K562 (cell line): ENCODE results near the gene SOX18. TPM values are rescaled to one million over a fixed set of nuclear protein-coding genes. Genes with fewer than 3 reads are reported as not detected.

ENCODE experiments used
- ATAC-seq: fragments of 200-7000 bp; cut with Tn5 transposase; 3 replicates; pipeline ENCODE4 v1.9.1; 2020; ENCODE audit warnings: moderate library complexity
- BruUV-seq: library from RNA; stranded (reverse); fragments of 400-500 nt; replicated peaks from 2 replicates; lab custom pipeline; 2021; lab: Mats Ljungman, UMichigan
- CTCF ChIA-PET: fragments of 300-600 bp; formaldehyde crosslinking; extraction: SDS; loops from one replicate; lab custom pipeline; 2021; ENCODE audit warnings: low intra/inter-chr PET ratio; lab: Yijun Ruan, JAX
- POLR2A ChIA-PET: fragments of 300-600, 350-650 bp; sonication (Branson Sonifier 250); formaldehyde crosslinking; extraction: SDS; loops from one replicate; lab custom pipeline; 2021; ENCODE audit warnings: antibody characterized with exemption, inconsistent platforms; lab: Yijun Ruan, JAX
- DNase-seq, 4 experiments: peaks; one replicate each; pipeline versions ENCODE4 v3.0.0 to v3.0.0-alpha.2; 2011 to 2018; ENCODE audit warnings: low spot score in 3 of 4, mixed read lengths in 3 of 4; ENCODE audit errors: extremely low read depth in 1 of 4
- FAIRE-seq: peaks from 2 replicates; lab custom pipeline; 2011; peaks lifted over from hg19 to GRCh38; lab: Jason Lieb, UNC
- H2AFZ ChIP-seq: 2 replicates; pipeline ENCODE4 v1.6.0; 2011; ENCODE audit warnings: low read depth, low read length, control low read depth, inconsistent platforms
- H3K27ac ChIP-seq: fragments of 200-600 bp; 3 replicates; pipeline ENCODE4 v1.8.0; 2011; ENCODE audit warnings: low read depth, mild to moderate bottlenecking, control low read depth, inconsistent platforms, low read length, moderate library complexity, mixed read lengths; ENCODE audit errors: extremely low read depth
- H3K27me3 ChIP-seq, 2 experiments: fragments of 300-600 bp in 1 of 2; 2 replicates in 1 of 2; 3 replicates in 1 of 2; pipeline versions ENCODE4 v1.6.0 to v1.8.0; 2011; ENCODE audit warnings: inconsistent platforms in 2 of 2, low read length in 2 of 2, mild to moderate bottlenecking in 1 of 2, mixed read lengths in 1 of 2, moderate library complexity in 1 of 2; ENCODE audit not compliant: control insufficient read depth in 2 of 2, insufficient read depth in 2 of 2
- H3K36me3 ChIP-seq: fragments of 300-600 bp; 3 replicates; pipeline ENCODE4 v1.8.0; 2011; ENCODE audit warnings: mild to moderate bottlenecking, low read length, inconsistent platforms; ENCODE audit not compliant: control insufficient read depth, insufficient read depth
- H3K4me1 ChIP-seq, 2 experiments: fragments of 200-600 bp in 1 of 2; replicated peaks in 1 of 2; 2 replicates in 1 of 2; 3 replicates in 1 of 2; pipeline versions ENCODE4 v1.5.1 to v1.8.0; 2011; ENCODE audit warnings: inconsistent platforms in 2 of 2, low read length in 2 of 2, mild to moderate bottlenecking in 1 of 2, mixed read lengths in 1 of 2, moderate library complexity in 1 of 2; ENCODE audit not compliant: control insufficient read depth in 2 of 2, insufficient read depth in 2 of 2
- H3K4me2 ChIP-seq: 2 replicates; pipeline ENCODE4 v1.6.1; 2011; ENCODE audit warnings: low read length, control low read depth, inconsistent platforms, mixed read lengths; ENCODE audit not compliant: insufficient read depth
- H3K4me3 ChIP-seq: fragments of 200-600 bp; sonication (generic), shearing (Covaris generic); 2 replicates; pipeline ENCODE4 v1.5.1; 2016; ENCODE audit warnings: control low read depth, inconsistent platforms
- H3K79me2 ChIP-seq: fragments of 200-600 bp; 3 replicates; pipeline ENCODE4 v1.8.0; 2011; ENCODE audit warnings: low read length, inconsistent platforms; ENCODE audit not compliant: control insufficient read depth, insufficient read depth
- H3K9ac ChIP-seq, 2 experiments: 2 replicates each; pipeline versions ENCODE4 v1.6.0 to v1.6.1; 2011; ENCODE audit warnings: low read depth in 2 of 2, low read length in 2 of 2, control low read depth in 1 of 2, inconsistent platforms in 1 of 2, mild to moderate bottlenecking in 1 of 2, mixed read lengths in 1 of 2; ENCODE audit not compliant: insufficient read depth in 1 of 2
- H3K9me1 ChIP-seq: one replicate; pipeline ENCODE4 v1.6.0; 2011; ENCODE audit warnings: inconsistent platforms, mild to moderate bottlenecking, low read length, moderate library complexity; ENCODE audit not compliant: control insufficient read depth, insufficient read depth
- H3K9me3 ChIP-seq: replicated peaks from 2 replicates; pipeline ENCODE4 v1.5.1; 2011; ENCODE audit warnings: low read depth, low read length, inconsistent platforms; ENCODE audit not compliant: control insufficient read depth, insufficient read depth
- H4K20me1 ChIP-seq: replicated peaks from 2 replicates; pipeline ENCODE4 v1.6.1; 2011; ENCODE audit warnings: low read length, inconsistent platforms, mixed read lengths; ENCODE audit not compliant: control insufficient read depth, insufficient read depth
- GTF2A2 ChIP-seq: IDR thresholded peaks from 2 replicates; pipeline ENCODE4 v1.6.1; 2016; ENCODE audit warnings: mild to moderate bottlenecking, missing genetic modification characterization, missing compliant biosample characterization
- ID3 ChIP-seq, 2 experiments: fragments of 250-450 bp in 1 of 2; fragments of 450-650 bp in 1 of 2; sonication (Bioruptor Pico) in 1 of 2; IDR thresholded peaks; 2 replicates each; pipeline versions ENCODE4 v1.6.1 to v1.8.0; 2016 to 2021; ENCODE audit warnings: mild to moderate bottlenecking in 2 of 2, moderate library complexity in 2 of 2, missing compliant biosample characterization in 1 of 2, missing genetic modification characterization in 1 of 2
- SLC30A9 ChIP-seq: fragments of 250-450 bp; sonication (Bioruptor Pico); IDR thresholded peaks from 2 replicates; pipeline ENCODE4 v1.8.0; 2022; ENCODE audit warnings: mild to moderate bottlenecking, moderate library complexity
- SP2 ChIP-seq: IDR thresholded peaks from 2 replicates; pipeline ENCODE4 v1.6.1; 2011; ENCODE audit warnings: mild to moderate bottlenecking, low read depth, low read length, moderate library complexity; ENCODE audit not compliant: poor library complexity, severe bottlenecking; ENCODE audit errors: extremely low read depth
- STAT6 ChIP-seq: sonication (generic); formaldehyde crosslinking; IDR thresholded peaks from 2 replicates; pipeline ENCODE4 v1.8.1; 2023; ENCODE audit warnings: mild to moderate bottlenecking, missing genetic modification reagents
- ZNF12 ChIP-seq: sonication (generic); formaldehyde crosslinking; IDR thresholded peaks from 2 replicates; pipeline ENCODE4 v1.4.0; 2020; ENCODE audit warnings: mild to moderate bottlenecking, missing genetic modification reagents
- WGBS: fragments of 100-300 bp; shearing (Covaris generic); methylation state at CpG from one replicate; pipeline ENCODE4 v1.1.6; 2016; ENCODE audit warnings: low coverage, mixed read lengths; ENCODE audit not compliant: insufficient coverage; ENCODE audit errors: missing lambda C conversion rate; 5-methylcytosine and 5-hydroxymethylcytosine counted together
- in situ Hi-C: fragments of 300-500 bp; cut with MboI; formaldehyde crosslinking; loops from 4 replicates; pipeline ENCODE4 v1.15.0; 2018; ENCODE audit warnings: inconsistent platforms, mixed read lengths
- intact Hi-C: fragments of 100-400 bp; cut with micrococcal nuclease; formaldehyde crosslinking; loops from 2 replicates; pipeline ENCODE4 v1.14.2; 2022
- polyA plus RNA-seq, 8 experiments: library from polyadenylated mRNA; depleted of rRNA in 4 of 8; stranded (reverse) in 5 of 8; unstranded in 3 of 8; fragments of >200 nt; fragmentation: Nextera tagmentation in 2 of 8; fragmentation: Illumina TruSeq in 1 of 8; extraction: Ambion mirVana in 2 of 8; extraction: Trizol in 1 of 8; gene quantifications; 2 replicates each; pipeline versions ENCODE4 v1.2.1 to v1.2.3, GENCODE V29; 2011 to 2014; ENCODE audit warnings: inconsistent platforms in 1 of 8, missing spikeins in 1 of 8
- total RNA-seq, 7 experiments: library from RNA; depleted of rRNA in 6 of 7; stranded (reverse); fragments of >200 nt in 6 of 7; fragmentation: Illumina TruSeq in 2 of 7; extraction: Trizol in 2 of 7; gene quantifications; 2 replicates each; pipeline versions ENCODE4 v1.2.1 to v1.2.3, GENCODE V29; 2011 to 2021; ENCODE audit warnings: low replicate concordance in 1 of 7
- TF ChIP-seq, protein P1 (sequence below): fragments of 250-450 bp; sonication (Bioruptor Pico); IDR thresholded peaks from 2 replicates; pipeline ENCODE4 v1.4.0; 2020
- TF ChIP-seq, protein P2 (sequence below), 3 experiments: fragments of 200-800 bp in 1 of 3; fragments of 250-450 bp in 1 of 3; fragments of 450-650 bp in 1 of 3; sonication (Bioruptor Pico) in 1 of 3; sonication (Bioruptor generic) in 1 of 3; formaldehyde crosslinking in 1 of 3; IDR thresholded peaks; 2 replicates each; pipeline versions ENCODE4 v1.6.1 to v1.8.0; 2016 to 2022; ENCODE audit warnings: mild to moderate bottlenecking in 2 of 3, missing genetic modification characterization in 2 of 3, missing compliant biosample characterization in 1 of 3, moderate library complexity in 1 of 3

The SOX18 gene
- total and polyA plus RNA-seq, 9 of the 15 experiments (the other 6 are each of a cell fraction or from before 2014, with no cell fraction given), result 0.15 to 19.8 (median 0.33) TPM

GRCh38 chr20:64038565-64039292, 10.7 kb downstream of the SOX18 start:
- H3K9me3 ChIP-seq, result no peaks in the 10 kb centered on the region
- H3K27me3 ChIP-seq, result no peaks in the 10 kb centered on the region
- WGBS, result under 1% methylated on average over 44 of the region's 91 CpGs
- ChIA-PET CTCF (interaction anchor here (1.0 to 2.1 kb wide), 4 partner anchors 19 to 500 kb away, joined by 3 to 16 read pairs (median 6); partner anchors contain the start of gene PRPF6), POLR2A (interaction anchor here (0.6 to 2.0 kb wide), 9 partner anchors 9 to 217 kb away, joined by 3 to 14 read pairs (median 3); partner anchors contain the start of genes PCMTD2 and TCEA2)
- H3K36me3 ChIP-seq, result peaks cover 16% of the 10 kb centered on the region; the same call in 2 of the 3 replicates
- H3K9me1 ChIP-seq, result peaks cover 3% of the 10 kb centered on the region
- peak; percentile 66 for FAIRE-seq
- peak; percentile 86 for ATAC-seq
- intact Hi-C loops (loop anchor here (2.0 to 5.0 kb wide), 3 partner anchors 16 to 501 kb away; partner anchors contain the start of gene PTK6), in situ Hi-C loops (no loop called here)
- peak overlapping the region; percentile 69 to 92; a peak in 3 of 4 replicates for H3K9ac ChIP-seq
- peak overlapping the region; percentile 51 for H3K4me3 ChIP-seq
- H3K27ac ChIP-seq, result peak overlapping the region; percentile 83
- H3K79me2 ChIP-seq, result no peaks in the 10 kb centered on the region; the same call in 2 of the 3 replicates
- peak overlapping the region; percentile 96 for H2AFZ ChIP-seq
- DNase-seq, result peak; percentile 84 to 89 (median 86)
- peak overlapping the region; percentile 74 for H3K4me2 ChIP-seq
- no peaks in the 10 kb centered on the region for H4K20me1 ChIP-seq
- no TSS peak for BruUV-seq
- peaks cover 33 to 85% of the 10 kb centered on the region in 2 experiments for H3K4me1 ChIP-seq
- no peak for TF ChIP-seq SLC30A9 (CRISPR knock-in tag)
- no peak for TF ChIP-seq ID3 (CRISPR knock-in tag; IDR thresholded peaks at IDR 0.05)
- peak; percentile 50; the same call in 1 of the 2 replicates for TF ChIP-seq ID3 (tag; IDR thresholded peaks at IDR 0.05)
- TF ChIP-seq, protein P1, sequence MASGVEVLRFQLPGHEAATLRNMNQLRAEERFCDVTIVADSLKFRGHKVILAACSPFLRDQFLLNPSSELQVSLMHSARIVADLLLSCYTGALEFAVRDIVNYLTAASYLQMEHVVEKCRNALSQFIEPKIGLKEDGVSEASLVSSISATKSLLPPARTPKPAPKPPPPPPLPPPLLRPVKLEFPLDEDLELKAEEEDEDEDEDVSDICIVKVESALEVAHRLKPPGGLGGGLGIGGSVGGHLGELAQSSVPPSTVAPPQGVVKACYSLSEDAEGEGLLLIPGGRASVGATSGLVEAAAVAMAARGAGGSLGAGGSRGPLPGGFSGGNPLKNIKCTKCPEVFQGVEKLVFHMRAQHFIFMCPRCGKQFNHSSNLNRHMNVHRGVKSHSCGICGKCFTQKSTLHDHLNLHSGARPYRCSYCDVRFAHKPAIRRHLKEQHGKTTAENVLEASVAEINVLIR (CRISPR knock-in tag), result no peak
- no peak for TF ChIP-seq SP2
- TF ChIP-seq GTF2A2 (tag), result no peak
- 0 out of 2 replicates have a peak, but pooled peaks have one; percentile 71 for TF ChIP-seq STAT6
- TF ChIP-seq ZNF12 (CRISPR knock-in tag), result 0 out of 2 replicates have a peak, but pooled peaks have one; percentile 3
- TF ChIP-seq, protein P2, sequence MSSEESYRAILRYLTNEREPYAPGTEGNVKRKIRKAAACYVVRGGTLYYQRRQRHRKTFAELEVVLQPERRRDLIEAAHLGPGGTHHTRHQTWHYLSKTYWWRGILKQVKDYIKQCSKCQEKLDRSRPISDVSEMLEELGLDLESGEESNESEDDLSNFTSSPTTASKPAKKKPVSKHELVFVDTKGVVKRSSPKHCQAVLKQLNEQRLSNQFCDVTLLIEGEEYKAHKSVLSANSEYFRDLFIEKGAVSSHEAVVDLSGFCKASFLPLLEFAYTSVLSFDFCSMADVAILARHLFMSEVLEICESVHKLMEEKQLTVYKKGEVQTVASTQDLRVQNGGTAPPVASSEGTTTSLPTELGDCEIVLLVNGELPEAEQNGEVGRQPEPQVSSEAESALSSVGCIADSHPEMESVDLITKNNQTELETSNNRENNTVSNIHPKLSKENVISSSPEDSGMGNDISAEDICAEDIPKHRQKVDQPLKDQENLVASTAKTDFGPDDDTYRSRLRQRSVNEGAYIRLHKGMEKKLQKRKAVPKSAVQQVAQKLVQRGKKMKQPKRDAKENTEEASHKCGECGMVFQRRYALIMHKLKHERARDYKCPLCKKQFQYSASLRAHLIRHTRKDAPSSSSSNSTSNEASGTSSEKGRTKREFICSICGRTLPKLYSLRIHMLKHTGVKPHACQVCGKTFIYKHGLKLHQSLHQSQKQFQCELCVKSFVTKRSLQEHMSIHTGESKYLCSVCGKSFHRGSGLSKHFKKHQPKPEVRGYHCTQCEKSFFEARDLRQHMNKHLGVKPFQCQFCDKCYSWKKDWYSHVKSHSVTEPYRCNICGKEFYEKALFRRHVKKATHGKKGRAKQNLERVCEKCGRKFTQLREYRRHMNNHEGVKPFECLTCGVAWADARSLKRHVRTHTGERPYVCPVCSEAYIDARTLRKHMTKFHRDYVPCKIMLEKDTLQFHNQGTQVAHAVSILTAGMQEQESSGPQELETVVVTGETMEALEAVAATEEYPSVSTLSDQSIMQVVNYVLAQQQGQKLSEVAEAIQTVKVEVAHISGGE (CRISPR knock-in tag; IDR thresholded peaks at IDR 0.05), result peak in 1 of 3 experiments; percentile 25; a peak in 1 of 6 replicates
